Dedifferentiated amniotic fluid mesenchymal stem cell (primary cell): ENCODE results near the gene CAVIN2.

ENCODE experiments used
- DNase-seq: peaks from one replicate; pipeline ENCODE4 v3.0.0-alpha.2; 2016; ENCODE audit errors: extremely low spot score

CAVIN2 gene, protein sequence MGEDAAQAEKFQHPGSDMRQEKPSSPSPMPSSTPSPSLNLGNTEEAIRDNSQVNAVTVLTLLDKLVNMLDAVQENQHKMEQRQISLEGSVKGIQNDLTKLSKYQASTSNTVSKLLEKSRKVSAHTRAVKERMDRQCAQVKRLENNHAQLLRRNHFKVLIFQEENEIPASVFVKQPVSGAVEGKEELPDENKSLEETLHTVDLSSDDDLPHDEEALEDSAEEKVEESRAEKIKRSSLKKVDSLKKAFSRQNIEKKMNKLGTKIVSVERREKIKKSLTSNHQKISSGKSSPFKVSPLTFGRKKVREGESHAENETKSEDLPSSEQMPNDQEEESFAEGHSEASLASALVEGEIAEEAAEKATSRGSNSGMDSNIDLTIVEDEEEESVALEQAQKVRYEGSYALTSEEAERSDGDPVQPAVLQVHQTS

DNA sequence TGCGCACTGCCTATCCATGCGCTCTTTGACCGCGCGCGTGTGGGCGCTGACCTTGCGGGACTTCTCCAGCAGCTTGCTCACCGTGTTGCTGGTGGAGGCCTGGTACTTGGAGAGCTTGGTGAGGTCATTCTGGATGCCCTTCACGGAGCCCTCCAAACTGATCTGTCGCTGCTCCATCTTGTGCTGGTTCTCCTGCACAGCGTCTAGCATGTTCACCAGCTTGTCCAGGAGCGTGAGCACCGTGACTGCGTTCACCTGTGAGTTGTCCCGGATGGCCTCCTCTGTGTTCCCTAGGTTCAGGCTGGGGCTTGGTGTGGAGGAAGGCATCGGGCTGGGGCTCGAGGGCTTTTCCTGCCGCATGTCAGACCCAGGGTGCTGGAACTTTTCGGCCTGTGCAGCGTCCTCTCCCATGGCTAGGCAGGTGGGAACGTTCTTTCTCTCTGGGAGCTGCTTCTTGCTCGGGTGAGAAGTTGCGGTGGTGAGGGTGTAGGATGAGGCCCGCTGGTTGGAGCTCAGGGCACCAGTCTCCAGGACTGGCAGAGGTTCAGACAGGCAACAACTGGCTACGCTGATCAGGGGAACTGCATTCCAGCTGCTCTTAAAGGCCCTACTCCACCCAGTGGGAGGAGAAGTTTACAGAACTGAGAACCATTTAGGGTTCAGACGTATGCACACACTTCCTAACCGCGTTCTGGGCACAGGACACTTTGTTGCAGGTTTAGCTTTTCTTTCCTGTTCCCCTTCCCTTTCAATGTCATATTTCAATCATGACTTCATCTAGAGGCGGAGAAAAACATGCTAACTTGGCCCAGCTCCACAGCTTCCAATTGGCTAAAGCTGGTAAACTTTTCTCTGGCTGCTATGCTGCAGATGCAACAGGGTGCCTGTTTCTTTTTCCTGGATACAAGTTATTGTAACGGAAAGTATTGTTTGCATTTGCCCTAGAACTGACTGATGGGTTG, at the start of gene CAVIN2:
TSS of gene CAVIN2 (minus strand) at position 574 of the 962 bp plus-strand sequence. CDS start at position 411, 163 bp downstream.
- DNase-seq = peak; percentile 89

DNA sequence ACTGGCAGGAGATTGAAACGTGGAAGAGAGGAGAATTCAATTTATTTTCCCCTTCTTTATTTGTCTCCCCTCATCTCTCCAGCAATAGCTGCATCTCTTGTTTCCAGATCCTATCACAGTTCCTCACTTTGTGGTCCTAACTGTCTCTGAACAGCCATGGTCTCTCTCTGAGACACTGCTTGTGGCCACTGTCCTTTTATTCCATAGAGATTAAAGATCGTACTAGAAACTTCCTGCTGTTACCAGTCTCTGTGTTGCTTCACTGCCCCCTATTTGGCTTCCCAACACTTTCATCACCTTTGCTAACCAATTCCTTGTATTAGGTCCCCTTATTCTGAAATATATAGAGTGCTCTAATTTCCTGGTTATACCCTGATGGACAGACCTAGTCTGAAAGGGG, 48.9 kb upstream of the CAVIN2 start:
- no peak for DNase-seq

DNA sequence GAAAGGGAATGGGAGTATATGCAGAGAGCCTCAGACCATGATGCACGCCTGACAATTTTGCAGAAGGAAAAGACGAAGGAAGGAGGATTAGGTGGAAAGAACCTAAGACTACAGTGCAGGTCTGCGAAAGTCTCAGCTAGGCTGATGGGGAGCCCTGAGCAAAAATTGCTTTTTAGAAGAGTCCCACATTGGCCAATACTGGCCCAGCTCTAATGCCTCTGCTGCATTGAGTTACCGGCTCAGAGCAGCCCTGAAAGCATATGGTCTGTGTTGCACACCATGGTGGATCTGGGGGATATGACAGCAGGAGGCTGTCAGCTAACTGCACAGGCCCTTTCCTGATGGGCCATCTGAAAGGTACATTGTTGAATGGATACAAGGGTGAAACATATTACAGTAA, 48.3 kb upstream of the CAVIN2 start:
- no peak for DNase-seq

DNA sequence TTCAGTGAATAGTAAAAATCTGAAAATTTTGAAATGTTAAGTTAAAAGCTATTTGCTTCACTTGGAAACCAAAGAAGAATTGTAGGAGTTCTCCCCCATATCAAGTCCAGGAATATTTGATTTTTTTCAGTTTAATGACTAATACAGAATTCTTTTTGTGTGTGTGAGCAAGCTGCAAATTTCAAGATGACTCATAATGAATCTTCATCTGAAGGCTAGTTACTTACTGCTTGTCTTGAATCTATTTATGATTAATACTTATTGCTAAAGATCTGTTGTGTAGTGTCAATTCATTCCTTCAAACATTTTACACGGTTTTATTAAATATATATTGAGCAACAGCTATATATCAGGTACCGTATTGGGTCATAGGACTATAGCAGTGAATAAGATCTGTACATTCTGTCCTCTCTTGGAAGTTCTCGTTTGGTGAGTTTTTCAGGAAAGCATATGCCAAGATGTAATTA, 47.8 kb upstream of the CAVIN2 start:
- peak; percentile 49 for DNase-seq

DNA sequence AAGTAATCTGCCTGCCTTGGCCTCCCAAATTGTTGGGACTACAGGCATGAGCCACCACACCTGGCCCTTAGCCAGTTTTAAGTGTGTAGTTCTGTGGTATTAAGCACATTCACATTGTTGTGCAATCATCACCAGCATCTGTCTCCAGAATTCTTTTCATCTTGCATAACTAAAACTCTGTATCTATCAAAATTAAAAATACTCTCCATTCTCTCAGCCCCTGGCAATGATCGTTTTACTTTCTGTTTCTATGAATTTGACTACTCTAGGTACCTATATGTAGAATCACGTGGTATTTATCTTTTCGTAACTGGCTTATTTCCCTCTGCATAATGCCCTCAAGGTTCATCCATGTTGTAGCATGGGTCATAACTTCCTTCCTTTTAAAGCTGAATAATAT, 45.5 kb upstream of the CAVIN2 start:
- DNase-seq = no peak

DNA sequence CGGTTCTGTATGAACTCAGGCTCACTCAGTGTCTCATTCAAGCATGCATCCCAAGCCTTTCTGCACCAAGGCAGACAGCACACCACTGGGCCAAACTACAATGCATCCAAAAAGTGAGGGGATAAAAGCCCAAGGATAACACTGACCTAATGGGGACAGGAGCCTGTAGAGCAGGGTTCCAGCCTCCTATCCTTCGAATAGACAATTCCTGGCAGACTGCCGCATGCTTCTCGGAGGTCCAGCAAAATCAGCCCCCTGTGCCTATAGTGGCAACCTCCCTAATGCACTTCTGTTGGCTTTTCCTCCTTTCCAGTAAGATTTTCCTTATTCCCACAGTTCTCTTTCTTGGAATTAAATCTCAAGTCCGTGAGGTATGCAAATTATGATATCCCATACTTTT, 44.8 kb upstream of the CAVIN2 start:
- no peak for DNase-seq

DNA sequence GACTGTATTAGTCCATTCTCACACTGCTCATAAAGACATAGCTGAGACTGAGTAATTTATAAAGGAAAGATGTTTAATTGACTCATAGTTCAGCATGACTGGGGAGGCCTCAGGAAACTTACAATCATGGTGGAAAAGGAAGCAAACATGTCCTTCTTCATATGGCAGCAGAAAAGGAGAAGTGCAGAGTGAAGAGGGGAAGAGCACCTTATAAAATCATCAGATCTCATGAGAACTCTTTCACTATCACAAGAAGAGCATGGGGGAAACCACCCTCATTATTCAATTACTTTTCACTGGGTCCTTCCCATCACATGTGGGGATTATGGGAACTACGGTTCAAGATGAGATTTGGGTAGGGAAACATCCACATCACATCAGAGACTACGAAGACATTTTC, 43.0 kb upstream of the CAVIN2 start:
- DNase-seq = no peak

DNA sequence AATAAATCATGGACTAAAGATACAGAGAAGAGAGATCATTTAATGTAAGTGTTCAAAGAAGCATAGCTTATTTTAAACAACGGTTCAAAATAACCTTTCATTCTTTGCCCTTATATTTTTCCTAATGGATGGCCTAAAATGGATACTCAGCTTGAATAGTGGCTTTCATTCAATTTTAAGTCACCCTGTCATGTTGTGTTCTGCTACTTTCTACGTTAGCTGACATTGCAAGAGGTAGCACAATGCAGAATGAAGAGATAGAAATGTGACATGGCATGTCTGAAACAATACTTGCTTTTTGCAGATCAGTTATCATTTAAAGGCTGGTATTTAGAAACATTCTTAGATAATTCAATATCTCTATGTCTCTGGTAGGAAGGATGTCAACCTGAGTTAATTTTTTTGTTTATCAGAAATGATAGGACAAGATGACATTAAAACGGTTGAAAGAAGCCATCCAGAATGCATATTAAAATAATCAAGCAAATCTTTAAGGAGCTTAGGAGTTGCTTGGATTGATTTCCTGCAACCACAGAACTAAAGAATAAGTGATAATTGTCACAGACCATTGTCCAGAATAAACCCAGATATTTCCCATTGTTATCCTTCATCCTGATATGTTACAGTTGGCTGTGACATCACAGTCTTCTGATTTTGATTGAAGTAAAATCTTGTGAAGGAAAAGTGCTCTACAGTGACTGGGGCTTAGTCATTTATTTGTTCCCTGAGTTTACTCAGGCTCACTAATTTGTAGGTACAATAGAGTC, 41.7 kb upstream of the CAVIN2 start:
- no peak for DNase-seq

DNA sequence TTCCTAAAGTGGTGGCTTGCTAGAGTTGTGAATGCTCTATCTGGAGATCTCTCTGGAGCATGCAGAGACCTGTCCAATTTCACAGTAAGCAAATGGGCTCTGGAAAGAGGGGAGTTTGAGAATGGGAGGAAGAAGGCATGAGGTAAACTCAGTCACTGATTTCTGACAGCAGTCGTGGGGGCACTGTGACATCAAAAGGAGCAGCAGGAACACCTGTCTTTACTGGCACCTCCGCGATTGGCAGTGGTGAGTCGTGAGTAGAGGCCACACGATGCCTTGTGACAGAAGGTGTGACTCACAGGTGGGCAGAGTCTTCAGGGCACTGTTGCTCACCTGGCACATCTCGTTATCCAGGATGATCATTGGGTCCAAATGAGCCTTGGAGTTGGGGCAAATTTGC, 38.8 kb upstream of the CAVIN2 start:
- no peak for DNase-seq

DNA sequence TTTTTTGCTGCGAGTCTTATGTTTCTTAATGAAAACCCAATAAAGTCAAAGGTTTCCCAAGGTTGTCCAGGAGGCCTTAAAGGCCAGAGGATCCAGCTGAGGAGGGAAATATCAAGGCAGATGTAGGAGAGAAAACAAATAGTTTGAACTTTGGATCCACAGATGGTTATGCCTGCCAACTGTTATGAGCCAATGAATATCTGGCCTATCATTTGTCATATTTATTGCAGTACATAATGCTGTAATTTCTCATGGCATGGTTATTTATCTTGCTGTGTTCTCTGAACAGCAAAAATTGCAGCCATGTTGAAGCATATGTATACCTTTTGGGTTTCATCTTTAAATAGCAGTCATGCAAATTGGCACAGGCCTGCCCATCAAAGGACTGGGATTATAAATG, 38.2 kb upstream of the CAVIN2 start:
- no peak for DNase-seq

DNA sequence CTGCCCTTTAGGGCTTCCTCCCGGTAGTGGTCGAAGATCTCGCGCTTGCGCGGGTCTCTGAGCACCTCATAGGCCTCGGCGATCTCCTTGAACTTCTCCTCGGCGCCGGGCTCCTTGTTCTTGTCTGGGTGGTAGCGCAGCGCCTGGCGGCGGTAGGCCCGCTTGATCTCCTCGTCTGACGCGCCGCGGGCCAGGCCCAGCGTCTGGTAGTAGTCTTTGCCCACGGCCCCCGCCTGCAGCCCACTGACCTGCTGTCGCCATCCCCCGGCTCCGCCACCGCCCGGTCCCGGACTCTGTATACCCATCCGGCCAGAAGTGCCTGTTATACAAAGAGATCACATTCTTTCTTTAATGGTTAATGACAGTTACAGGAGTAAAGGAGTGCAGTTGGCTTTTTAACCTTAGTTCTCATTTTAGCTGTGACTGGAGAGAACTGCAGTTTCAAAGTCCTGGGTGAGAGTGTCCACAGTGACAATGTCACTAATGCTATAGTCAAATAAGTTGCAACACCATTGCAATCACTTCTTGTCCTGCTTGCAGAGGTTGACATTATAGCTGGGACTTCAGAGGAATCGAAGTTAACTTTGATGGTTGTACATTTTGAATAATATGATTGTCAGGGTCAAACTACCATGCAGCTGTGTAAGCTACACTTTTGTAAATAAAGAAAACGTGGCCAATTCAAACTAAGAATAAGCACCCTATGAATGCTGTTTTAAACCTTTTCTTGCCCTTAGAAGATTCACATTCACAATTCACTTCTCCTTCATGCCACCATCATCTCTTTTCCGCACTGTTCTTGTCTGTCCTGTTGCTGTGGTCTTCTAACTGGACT, 35.3 kb upstream of the CAVIN2 start:
- DNase-seq = no peak

DNA sequence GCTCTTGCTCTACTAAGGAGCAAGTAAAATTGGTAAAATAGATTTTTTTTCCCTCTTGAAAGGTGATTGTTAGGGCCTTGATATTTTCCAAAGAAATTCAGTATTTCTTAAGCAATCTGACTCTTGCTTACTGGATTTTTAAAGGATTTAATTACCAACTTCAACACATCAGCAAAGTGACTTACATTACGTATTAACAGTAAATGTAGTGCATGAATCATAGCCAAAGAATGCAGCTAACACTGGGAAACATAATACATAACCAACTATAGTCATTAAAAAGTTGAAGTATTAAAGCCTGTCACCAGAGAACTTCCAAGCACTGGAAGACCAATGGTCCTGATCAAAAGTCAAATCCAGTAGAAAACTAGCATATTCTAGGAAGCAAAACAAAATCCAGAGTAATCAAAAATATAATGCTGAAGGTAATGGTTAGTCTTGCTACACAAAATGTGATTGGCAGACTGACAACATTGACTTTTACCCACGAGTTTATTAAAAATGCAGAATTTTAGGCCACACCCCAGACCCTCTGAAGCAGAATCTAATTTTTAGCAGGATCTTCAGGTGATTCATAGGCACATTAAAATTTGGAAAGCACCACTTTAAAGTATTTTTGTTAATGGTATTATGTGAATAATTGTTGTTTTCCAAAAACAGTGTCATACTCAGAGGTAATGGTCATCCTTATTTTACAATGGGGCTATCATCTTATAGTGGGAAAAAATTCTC, 31.8 kb upstream of the CAVIN2 start:
- DNase-seq = peak; percentile 46

DNA sequence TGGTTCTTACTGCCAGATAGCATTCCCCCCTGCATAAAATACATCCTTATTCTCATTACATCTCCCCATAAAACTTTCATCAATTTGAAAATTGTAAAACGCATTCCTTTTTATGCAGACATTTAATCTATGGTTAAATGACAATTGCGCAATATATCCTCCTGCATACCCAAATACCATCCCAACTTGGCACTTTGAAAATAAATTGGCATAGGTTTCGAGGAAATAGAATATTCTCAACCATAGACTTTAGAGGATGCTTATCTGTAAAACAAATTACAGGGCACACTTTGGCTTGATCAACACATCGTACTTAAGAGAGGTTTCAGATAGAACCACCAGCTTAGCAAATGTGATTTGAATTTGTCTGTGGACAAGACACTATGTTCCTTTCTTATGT, 31.0 kb upstream of the CAVIN2 start:
- no peak for DNase-seq

DNA sequence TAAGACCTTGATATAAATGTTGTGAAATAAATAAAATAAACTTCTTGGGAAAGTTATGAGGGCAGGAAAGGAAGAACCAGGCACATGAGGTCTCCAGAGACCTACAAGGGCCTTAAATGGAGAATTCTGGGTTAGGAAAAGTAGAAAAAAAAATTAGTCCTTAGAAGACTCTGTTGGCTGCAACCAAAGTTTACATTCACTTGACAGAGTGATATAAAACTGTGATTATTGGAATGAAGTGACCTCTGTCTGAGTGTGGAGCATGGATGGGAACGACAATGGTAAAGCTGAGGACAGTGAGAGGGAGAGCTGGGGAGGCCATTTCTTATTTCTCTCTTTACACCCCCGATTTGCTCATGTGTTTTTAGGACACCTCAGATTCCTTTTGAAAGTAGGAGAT, 29.0 kb upstream of the CAVIN2 start:
- DNase-seq = no peak

DNA sequence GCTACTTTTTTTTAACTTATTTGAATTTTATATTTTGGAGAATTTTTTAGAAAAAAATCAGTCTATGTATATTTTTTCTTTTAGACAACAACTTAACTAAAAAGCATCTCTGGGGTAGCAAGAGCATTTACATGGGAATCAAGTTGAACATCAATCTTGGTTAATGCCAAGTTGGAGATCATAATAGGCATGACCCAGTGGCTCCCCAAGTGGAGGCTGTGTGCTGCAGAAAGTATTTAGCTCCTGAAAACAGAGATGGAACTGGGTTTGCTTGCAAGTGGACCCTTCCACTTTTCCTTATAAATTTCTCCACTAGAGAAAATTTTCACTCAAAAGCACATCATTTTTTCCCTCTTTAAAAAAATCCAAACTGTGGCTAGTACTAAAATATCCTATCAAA, 23.9 kb upstream of the CAVIN2 start:
- no peak for DNase-seq

DNA sequence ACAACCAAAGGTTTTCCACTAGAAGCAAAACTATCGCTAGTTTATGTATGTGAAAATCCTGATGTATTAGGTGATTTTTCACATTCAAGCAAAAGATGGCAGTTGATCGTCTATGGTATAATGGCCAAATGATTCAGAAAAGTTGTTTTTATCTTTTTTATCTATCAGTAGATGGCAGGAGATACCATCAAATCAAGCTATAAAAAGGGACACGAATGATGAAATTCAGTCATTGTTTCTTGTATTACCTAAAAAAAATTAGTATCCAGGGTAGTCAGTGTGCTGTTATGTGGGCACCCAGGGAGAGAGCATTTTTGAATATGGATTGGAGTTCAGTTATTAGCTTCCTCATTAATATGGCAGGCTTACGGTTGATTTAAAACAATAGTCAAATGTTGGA, 22.9 kb upstream of the CAVIN2 start:
- no peak for DNase-seq

DNA sequence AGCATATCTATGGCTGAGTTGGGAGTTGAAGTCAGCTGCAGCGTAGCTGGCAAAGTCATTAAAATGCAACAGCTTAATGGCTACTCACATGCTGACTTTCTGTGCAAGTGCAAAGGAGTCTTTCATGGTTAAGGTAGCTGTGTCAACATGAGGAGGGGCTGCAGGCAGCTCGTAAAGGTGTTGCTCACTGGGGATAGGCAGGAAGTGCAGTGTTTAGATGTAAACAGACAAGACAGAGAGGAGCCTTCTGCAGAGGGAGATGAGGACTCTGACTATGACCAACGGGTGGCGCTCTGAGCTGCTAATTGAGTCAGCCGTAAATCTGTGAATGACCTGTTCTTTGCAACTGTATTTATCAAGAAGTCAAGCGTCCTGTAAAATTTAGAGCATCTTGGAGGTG, 22.3 kb upstream of the CAVIN2 start:
- no peak for DNase-seq

DNA sequence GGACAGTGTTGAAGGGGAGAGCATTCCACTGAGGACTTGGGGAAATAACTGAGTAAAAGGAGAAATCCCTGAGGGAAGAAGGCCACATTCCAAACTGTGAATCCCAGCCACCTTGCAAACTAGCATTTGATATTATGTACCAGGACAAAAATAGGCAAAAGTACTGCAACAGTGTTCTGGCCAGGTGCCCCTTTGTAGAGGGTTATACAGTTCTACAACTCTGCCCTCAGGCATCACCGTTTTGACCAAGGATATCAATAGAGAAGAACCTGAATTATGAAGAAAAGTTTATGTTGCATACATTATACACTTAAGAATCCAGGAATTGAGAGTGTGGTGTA, 20.6 kb upstream of the CAVIN2 start:
- no peak for DNase-seq

DNA sequence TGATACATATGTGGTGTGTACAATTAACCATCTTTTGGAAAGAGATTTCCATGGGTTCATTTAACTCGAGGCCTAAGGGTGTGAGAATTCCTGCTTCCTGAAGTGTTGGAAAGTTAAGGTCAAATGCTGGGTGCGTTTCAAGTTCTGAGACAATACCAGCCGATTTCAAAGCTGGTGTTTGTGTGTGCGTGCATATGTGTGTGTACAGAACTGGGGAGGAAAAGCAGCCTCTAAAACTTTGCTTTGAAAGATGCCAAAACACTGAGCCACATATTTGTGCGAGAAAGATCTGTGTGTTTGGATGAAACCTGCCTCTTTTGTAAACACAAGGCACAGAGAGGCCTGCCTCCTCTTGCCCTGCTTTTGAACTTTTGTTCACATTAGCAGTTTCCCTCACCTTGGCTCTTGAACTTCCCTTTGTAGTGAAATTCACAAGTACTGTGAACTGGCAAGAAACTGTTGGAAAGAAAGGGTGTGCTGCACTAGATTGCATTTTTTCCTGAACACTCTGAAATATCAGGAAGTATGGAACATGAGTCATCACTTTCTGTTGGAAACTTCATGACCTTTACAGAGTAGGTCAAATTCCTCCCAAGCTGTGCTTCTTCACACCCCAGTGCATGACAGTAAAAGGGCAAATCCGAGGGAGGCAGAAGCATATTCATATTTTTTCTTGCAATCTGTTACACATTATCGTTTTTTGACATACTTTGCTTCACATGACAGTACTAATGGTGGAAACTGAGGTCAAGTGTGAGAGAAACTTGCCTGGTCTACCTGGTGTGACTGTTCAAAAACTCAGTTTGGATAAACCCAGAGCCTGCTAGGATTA, 20.0 kb upstream of the CAVIN2 start:
- peak; percentile 76 for DNase-seq

DNA sequence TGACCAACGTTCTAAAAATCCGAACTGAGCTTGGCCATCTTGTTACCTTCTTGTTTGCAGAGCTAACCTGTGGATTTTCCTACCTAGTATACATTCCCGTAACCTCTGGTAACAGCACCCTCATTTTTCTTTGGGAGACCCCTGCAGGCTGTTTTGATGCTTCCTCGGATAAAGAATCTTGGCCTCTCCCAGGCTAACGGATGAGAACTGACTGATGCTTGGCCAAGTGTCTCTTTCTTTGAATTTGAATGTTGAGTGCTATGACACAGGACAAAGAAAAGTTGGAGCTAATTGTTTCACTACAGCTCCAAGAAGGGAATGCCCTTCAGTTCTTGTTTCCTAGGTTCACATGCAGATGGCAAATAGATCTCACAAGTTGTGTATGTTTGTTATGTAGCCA, 19.3 kb upstream of the CAVIN2 start:
- no peak for DNase-seq
